ENCODE results near the gene INS.
"Not testable (repeated sequence)": the region's sequence is repeated elsewhere in the genome, so short reads cannot be mapped to it uniquely, and the experiment has no call there.

INS gene

DNA sequence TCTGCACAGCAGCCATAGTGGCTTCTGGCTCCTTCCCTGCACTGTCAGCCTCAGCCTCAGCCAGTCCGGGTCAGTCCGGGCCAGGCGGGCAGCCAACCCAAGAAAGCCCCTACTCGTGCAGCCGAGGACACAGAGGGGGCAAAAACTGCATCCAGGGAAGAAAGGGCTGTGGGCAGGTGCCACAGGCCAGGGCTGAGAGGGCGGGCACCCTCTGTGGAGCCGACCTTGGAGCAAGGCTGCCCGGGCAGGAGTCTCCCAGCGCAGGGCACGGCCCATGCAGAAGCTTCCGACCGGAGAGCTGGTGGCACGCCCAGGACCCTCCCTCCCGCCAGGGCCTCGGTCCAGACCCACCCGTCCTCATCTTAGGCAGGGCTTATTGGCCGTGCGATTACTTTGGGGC is 21.1 kb upstream of the INS start:
- DNase-seq (ENCODE audit: low read depth in 2 of 3, low spot score in 1 of 3) = no peak

DNA sequence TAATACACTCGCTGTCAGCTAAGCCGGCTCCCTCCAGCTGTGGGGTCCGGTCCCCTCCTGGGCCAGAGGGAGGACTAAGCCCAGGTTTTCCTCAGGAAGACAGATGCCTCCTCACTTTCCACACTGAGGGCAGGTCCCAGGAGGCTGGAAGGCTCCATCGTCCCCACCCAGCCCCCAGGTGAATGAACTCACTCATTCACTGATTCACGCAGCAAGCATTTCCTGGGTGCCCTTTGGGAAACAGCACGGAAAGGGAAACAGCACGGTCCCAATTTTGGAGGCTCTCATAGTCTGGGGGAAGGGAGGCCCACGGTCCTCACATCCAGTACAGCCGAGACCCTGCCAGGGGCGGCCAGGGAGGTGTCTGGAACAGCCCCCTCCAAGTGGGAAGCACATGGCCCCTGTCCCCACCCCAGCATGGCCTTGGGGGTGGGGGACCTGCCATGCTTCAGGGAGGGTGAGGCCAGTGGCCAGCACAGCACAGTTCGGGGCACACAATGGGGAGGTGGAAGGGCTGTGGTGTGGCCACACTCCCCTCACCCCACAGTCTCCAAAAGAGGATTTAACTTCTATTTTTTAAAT is 19.9 kb upstream of the INS start:
- DNase-seq (ENCODE audit: low read depth in 2 of 3, low spot score in 1 of 3) = no peak

DNA sequence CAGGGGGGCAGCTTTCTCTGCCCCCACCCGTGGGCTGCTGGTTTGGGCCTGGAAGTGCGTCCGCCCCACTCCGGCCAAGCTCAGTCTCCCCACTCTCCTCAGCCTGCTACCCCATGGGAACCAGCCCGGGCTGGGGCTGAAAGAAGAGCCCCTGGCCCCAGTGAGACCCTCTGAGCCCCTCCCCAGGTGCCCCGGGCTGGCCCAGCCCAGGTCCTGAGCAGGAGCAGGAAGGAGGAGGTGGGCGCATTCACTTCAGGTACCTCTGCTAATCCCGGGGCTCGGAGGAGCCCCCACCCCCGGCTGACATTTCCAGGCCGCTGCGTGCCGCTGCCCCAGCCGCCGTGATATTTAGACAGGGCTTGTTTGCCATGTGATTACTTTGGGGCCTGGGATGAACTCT is 19.3 kb upstream of the INS start:
- DNase-seq (ENCODE audit: low read depth in 2 of 3, low spot score in 1 of 3) = no peak

DNA sequence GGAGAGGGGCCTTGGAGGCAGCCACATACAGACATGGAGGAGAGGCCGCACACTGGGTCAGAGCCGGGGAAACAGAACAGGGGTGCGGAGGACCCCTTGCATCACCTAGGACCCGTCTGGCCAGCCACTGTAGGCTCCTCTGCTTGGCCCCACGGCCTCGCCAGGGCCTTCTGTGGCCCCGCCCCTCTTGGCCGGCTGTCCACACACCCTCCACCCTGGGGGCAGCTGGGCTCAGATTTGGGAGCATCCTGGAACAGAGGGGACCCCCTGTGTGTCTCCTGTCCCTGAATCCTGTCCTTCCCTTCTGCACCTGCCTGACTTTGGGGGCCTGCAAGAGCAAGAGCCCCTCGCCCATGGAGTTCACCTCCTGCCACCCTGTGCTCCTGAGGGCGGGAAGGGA is 18.5 kb upstream of the INS start:
- DNase-seq (ENCODE audit: low read depth in 2 of 3, low spot score in 1 of 3) = no peak

DNA sequence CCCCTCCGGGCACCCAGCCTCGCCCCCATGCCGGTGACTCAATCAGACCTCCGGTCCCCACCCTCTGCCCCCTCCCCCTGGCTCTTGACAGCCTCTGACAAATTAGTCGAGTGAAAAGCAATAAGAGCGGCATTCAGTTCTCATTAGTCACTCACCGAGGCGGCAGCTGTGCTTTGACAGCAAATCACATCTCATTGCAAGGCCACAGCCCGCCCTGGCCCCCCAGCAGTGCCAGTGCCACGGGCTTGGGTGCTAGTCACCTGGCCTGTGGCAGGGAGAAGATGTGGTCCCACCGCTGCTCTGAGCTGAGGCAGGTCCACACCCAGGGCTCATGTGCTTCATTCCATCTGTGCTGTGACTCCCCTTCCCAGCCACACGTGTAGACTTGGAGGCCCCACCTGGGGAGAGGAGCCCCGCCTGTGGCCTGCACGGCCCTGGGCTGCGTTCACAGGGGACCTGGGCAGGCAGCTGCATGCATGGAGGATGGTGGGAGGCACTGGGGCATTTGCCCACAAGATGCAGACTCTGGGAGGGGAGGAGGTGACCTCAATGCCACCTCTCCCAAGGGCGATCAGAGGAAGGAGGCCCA is 18.0 kb upstream of the INS start:
- no peak for DNase-seq (ENCODE audit: low read depth in 2 of 3, low spot score in 1 of 3)

DNA sequence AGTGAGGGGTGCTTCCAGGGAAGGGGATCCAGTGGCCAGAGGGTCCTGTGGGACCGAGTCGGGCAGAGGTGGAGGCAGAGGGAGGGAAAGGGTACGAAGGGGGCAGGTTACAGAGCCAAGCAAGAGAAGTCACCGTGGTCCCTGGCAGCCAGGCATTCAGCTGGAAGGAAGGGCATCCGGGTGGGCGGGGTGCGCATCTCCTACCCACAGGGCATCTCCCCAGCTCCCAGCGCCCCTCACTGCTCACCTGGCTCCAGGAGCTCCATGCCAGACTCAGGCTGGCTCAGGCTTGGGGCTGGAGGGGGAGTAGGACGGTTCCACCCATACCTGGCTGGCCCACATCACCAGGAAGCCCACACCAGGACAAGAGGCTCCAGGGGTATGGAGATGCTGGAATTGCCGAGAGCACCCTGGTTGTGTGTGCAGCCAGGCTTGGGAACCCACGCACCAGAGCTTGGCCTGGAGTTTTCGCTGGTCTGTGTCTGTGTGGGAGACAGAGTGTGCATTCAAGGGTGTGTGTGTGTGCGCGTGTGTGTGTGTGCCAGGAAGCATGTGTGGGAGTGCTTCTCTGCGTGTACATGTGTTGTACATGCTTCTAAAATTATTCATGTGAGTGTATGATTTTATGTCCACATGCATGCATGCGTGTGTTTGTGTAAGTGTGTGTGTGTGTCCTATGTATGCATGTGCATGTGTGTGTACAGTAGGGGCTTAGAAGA is 17.2 kb upstream of the INS start:
- not testable (repeated sequence) for DNase-seq (ENCODE audit: low read depth in 2 of 3, low spot score in 1 of 3)

DNA sequence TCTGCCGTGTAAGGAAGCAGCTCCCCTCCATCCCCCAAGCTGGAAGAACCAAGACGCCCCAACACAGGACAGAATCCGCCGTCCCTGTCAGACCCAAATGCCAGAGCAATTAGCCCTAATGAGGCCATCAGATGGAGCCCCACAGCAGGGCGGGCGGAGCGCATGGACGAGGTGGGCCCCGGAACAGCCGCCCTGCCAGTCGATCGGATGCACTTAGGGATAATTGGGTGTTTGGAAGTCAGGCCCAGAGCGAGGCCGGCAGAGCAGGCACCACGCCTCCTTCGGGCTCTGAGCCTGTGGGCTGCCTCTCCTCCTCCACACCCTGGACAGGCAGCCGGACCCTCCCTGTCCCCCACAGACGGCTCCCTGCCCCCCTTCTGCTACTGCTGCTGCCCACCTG is 16.1 kb upstream of the INS start:
- DNase-seq (ENCODE audit: low read depth in 2 of 3, low spot score in 1 of 3) = no peak

DNA sequence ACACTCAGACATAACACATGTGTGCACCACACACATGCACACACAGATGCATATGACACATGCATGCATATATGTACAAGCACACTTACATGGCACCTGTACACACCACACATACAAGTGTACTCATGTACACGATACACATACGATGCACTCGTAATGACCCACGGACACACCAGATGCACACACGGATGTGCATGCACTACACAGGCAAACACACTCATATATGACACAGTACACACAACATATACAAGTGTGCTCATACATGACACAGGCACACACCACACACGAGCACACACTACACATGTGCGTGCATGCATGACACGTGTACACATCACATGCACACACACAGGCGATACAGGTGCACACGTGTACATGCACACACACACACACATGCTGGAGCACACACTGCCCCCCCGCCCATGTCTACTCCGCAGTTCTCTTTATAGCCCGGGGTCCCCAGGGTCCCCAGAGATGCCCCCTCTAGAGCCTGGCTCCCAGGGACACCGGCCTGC is 15.4 kb upstream of the INS start:
- DNase-seq (ENCODE audit: low read depth in 2 of 3, low spot score in 1 of 3) = no peak

DNA sequence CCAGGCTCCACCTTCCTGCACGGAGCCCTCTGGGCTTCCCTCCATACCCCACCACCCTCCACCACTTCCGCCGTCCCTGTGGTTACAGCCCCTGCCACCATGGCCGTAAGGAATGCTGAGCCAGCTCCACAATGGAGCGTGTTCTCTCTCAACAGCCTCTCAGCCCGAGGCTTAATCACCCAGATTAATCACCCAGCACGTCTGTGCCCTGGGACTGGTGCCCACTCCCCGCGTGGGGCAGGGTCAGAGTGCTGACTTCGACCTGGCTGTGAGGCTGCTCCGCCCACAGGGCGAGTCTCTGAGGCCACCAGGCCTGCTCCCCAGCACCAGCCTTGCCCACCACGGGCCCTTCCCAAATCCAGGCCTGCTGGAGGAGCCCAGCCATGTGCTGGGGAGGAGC is 14.7 kb upstream of the INS start:
- DNase-seq (ENCODE audit: low read depth in 2 of 3, low spot score in 1 of 3) = no peak

DNA sequence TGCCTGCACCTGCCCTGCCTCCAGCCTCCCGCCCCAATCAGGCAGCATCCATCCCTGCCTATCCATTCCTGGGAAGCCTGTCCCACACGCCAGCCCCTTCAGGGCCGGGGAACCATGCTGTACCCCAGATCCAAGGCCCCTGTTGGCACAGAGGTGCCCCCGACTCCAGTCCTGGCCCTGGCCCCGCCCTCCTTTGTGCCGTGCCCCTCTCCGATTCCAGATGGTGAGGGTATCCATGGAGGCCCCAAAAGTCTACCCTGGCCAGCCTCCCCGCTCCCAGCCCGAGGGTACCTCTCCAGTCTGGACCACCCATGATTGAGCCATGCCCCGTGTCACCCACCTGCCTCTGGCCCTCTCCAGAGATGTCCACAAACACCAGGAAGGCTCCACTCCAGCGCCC is 13.4 kb upstream of the INS start:
- DNase-seq (ENCODE audit: low read depth in 2 of 3, low spot score in 1 of 3) = no peak

DNA sequence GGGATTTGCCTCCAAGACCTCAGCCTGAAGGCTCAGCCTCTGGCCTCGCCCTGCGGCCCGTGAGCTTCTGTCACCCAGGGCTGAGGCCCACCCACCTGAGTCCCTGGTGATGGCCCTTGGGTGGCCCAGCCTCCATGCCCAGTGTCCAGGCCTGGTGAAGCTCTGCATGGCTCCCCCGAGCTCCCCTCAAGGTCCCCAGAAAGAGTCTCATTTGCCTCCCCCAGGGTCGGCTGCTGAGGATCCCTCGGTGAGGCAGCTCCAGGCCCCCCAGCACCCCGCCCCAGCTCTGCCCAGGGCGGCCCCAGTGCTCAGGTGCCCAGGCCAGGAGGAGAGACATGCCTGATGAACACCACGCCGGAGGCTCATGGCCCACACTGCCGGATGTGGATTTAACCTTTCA is 12.8 kb upstream of the INS start:
- no peak for DNase-seq (ENCODE audit: low read depth in 2 of 3, low spot score in 1 of 3)

DNA sequence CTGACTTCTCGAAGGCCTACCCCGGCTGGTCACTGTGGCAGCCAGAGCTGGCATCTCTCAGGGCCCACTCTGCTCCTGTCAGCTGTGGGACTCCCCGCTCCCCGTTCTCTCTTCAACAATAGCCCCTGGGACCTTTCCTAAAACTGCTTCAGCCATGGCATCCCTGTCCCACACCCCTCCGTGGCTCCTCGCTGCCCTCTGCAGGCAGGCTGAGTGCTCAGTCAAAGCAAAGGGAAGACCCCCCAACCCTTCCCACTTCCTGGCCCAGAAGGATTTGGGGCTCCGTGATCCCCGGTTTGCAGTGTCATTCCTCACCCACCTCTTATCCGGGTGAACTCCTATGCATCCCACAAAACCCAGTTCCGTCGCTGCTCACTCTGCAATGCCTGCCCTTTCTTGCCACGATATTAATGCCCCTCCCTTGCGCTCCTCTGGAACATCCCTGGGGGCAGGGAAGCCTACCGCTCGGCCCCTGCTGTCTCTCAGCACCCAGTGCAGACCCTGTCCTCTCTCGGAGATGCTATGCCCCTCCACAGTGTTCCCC is 12.2 kb upstream of the INS start:
- no peak for DNase-seq (ENCODE audit: low read depth in 2 of 3, low spot score in 1 of 3)

DNA sequence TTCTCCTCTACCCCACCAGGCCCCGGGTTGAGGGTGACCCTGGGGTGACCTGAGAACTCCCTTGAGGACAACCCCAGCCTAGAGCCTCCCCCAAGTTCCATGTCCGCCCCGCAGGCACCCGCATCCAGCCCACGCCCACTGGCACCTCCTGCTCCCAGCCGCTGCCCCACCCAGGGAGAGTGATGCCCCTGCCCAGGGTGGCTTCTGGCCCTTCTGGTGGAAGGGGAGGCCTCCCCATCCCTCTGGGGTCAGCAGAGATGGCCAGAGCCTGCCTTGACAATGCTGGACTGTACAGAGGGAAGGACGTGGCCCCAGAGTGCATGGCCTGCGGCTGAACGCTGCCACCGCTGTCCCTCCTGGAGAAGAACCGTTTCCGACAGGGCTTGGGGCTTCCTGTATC is 11.7 kb upstream of the INS start:
- no peak for DNase-seq (ENCODE audit: low read depth in 2 of 3, low spot score in 1 of 3)

DNA sequence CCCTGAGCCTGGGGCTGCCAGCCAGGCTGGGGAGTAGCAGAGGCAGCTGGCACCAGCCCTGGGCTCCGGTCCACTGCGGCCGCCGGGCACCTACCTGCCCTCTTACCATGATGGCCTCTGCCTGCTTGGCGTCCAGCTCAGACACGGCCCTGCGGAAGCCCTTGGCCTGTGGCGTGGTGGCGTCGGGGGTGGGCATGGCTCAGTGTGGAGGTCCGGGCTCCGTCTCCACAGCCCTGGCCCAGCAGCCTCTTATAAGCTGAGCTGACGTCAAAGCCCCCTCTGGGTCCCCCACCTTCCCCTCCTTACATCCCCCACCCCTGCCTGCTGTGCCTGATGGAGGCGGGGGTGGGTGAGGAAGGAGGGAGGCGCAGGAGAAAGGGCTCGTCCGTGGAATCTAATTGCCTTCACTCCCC is 10.6 kb upstream of the INS start, which contains the start of gene TH:
Gene TH, minus strand, starts transcription at position 225 of the 413 bp plus-strand sequence. Its CDS starts 29 bp downstream, at position 196.
- no peak for DNase-seq (ENCODE audit: low read depth in 2 of 3, low spot score in 1 of 3)

DNA sequence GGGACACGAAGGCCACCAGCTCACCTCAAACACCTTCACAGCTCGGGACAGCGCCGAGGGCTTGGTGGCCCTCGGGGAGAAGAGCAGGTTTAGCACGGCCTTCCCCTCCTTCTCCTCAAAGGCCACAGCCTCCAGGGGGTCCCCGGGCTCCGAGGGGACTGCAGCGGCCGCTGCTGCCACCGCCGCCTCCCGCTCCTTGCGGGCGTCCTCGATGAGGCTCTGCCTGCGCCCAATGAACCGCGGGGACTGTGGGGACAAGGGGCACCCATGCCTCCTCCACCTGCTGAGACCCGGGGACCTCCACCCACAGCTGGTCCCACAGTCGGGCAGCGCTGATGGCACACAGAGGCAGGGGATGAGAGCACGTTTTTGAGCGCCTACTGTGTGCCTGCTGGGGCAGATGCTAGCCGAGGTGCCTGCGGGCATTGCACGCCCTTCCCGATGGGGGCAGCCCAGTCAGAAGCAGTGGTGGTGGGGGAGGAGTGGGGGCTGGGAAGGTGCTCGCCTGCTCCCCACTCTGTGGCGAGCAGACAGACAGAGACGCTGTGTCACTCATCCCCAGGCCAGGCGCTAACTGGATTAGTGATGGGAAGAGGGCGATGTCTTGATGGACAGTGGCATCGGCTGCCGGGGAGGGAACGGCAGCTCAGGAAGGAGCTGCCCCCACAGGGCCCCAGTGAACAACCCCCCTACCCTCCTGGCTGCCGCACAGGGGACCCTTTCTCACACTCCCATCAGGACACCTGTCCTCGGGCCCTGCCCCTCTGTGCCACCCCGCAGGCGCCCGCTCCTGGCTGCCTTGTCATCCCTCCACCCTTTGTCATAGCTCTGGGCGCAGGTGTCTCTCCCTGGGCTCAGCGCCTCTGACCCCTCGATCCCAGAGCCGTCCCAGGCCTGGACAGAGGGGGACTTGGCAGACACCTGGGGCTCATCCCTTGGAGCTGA is 8.9 kb upstream of the INS start:
- DNase-seq (ENCODE audit: low read depth in 2 of 3, low spot score in 1 of 3) = no peak

DNA sequence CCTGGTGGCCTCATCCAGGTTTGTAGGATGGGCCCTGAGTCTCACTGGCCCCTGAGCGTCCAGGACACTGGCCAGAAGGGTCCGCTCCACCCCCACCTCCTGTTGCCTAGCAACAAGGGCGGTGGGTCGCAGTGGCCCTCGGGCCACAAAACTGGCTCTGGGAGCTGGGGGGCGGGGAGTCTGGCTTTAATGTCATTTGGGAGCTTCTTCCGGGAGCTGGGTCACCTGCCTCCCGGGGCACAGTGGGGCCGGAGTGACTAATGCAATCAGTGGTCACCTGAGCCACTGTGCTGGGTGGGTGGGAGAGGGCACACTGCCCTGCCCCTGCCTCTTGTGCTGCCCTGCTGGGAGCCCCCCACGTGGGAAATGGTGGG is 8.0 kb upstream of the INS start:
- no peak for DNase-seq (ENCODE audit: low read depth in 2 of 3, low spot score in 1 of 3)

DNA sequence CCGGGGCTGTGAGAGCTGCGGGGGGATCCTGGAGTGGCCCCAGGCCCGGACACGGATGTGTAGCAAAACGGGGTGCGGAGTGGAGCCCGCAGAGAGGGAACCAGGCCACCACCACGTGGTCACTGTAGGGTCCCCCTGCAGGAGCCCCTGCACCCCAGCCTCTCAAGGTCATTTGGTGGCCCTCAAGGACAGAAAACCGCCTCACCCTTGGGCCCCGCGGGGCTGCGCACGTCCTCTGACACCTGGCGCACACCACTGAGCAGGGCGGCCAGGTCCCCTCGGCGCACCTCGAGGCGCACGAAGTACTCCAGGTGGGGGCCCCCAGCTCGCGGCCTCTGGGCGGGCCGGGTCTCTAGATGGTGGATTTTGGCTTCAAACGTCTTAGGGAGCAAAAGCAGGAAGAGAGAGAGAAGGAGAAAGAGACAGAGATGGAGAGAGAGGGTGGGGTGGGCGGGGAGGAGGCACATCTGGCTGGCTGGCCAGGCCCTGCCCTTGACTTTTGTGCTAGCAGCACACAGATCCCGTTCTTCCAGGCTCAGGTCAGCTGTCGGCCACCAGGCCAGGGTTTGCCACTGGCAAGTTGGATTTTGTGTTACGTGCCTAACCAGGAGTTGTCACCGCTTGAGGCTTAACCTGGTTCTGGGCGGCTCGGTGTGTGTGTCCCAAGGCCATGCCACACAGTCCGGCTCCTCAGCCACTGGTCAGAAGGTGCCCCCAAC is 7.4 kb upstream of the INS start:
- DNase-seq (ENCODE audit: low read depth in 2 of 3, low spot score in 1 of 3) = no peak

DNA sequence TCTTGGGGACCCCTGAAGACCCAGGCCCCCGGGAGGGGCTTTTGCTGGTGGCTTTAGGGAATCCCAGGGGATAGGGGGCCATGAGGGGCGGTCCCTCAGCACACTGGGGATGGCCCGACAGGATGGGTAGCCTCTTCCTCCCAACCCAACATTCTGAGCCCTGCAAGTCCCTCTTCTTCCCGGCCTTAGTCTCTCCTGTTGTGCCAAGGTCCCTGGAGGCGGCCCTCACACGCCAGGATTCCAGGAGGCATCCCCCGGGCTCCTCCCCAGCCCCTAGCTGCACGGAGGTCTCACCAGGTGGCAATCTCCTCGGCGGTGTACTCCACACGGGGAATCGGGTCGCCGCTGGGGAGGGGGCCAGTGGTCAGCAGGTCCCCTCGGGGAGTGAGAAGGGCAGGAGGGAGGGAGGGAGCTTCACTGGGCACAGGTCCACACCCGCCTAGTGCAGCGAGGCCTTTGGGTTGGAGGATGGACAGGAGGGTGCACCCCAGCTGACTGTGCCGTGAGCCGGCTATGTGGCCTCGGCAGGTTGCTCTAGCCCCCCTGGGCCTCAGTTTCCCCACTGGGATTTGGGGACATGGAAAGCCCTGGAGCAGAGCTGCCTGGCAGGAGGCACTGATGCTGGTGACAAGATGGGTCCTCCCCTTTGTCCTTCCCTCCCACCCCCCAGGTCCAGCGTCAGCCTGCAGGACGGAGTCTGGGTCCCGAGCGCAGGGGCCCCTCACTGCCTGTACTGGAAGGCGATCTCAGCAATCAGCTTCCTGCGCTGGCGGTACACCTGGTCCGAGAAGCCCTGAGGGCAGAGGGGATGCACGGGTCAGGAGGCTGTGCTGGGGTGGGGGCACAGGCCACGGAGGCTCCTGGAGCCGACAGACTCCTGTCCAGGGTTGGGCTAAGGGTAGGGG is 6.4 kb upstream of the INS start:
- DNase-seq (ENCODE audit: low read depth in 2 of 3, low spot score in 1 of 3) = no peak

DNA sequence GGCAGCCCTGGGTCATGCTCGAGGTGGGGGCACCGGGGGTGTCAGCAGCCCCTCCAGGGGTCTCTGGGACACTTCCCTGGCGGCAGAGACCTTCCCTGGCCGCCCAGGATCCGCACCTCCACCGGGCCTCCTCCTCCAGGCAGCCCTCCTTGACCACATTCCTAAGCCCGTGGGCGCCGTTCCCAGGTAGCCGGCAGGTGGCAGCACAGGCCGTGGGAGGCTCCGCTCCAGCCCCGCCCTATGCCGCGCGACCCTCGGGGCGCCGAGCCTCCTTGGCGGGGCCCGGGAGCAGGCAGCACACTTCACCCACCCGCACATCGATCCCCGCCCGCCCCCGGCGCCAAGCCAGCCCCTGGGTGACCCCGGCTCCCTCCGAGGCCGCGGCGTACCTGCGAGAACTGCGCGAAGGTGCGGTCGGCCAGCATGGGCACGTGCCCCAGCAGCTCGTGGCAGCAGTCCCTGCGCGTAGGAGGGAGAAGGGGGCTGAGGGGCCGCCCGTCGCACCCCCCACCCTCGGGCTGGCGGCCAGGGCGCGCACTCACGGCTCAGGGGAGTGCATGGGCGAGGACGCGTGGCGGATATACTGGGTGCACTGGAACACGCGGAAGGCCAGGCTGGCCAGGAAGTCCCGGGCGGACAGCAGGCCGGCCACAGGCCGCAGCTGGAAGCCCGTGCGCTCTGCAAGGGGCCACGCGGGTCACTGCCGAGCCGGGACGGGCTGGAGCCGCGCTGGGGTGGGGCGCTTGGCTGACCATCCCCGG is 5.3 kb upstream of the INS start:
- DNase-seq (ENCODE audit: low read depth in 2 of 3, low spot score in 1 of 3) = peak in 1 of 3 donors; percentile 21
